ENCODE measurements around the gene CASZ1.

The CASZ1 gene

GRCh38 chr1:10821388-10821787 is 24.9 kb upstream of the CASZ1 start:
- DNase-seq (ENCODE audit: low read depth in 2 of 2), result no peak

- DNase-seq (ENCODE audit: low read depth in 2 of 2), result no peak
Measured at GRCh38 chr1:10820422-10820821, 24.0 kb upstream of the CASZ1 start.

GRCh38 chr1:10819198-10819901 is 22.9 kb upstream of the CASZ1 start:
- no peak for DNase-seq (ENCODE audit: low read depth in 2 of 2)

- no peak for DNase-seq (ENCODE audit: low read depth in 2 of 2)
Measured at GRCh38 chr1:10818262-10819197, 22.1 kb upstream of the CASZ1 start.

- no peak for DNase-seq (ENCODE audit: low read depth in 2 of 2)
Measured at GRCh38 chr1:10816743-10817369, 20.4 kb upstream of the CASZ1 start.

GRCh38 chr1:10816233-10816632 is 19.8 kb upstream of the CASZ1 start:
- DNase-seq (ENCODE audit: low read depth in 2 of 2), result no peak

GRCh38 chr1:10815858-10816195 is 19.4 kb upstream of the CASZ1 start:
- DNase-seq (ENCODE audit: low read depth in 2 of 2), result no peak

GRCh38 chr1:10814976-10815857 is 18.8 kb upstream of the CASZ1 start:
- no peak for DNase-seq (ENCODE audit: low read depth in 2 of 2)

GRCh38 chr1:10814312-10814711 is 17.9 kb upstream of the CASZ1 start:
- DNase-seq (ENCODE audit: low read depth in 2 of 2), result no peak

GRCh38 chr1:10813799-10814198 is 17.4 kb upstream of the CASZ1 start:
- DNase-seq (ENCODE audit: low read depth in 2 of 2), result no peak

- no peak for DNase-seq (ENCODE audit: low read depth in 2 of 2)
Measured at GRCh38 chr1:10812387-10812915, 16.0 kb upstream of the CASZ1 start.

GRCh38 chr1:10808441-10808840 is 12.0 kb upstream of the CASZ1 start:
- no peak for DNase-seq (ENCODE audit: low read depth in 2 of 2)

GRCh38 chr1:10806966-10807365 is 10.5 kb upstream of the CASZ1 start:
- no peak for DNase-seq (ENCODE audit: low read depth in 2 of 2)

GRCh38 chr1:10803971-10804820 is 7.8 kb upstream of the CASZ1 start:
- DNase-seq (ENCODE audit: low read depth in 2 of 2), result no peak

GRCh38 chr1:10802944-10803715 is 6.7 kb upstream of the CASZ1 start:
- DNase-seq (ENCODE audit: low read depth in 2 of 2), result no peak

- DNase-seq (ENCODE audit: low read depth in 2 of 2), result no peak
Measured at GRCh38 chr1:10800778-10801177, 4.3 kb upstream of the CASZ1 start.

- no peak for DNase-seq (ENCODE audit: low read depth in 2 of 2)
Measured at GRCh38 chr1:10799726-10800125, 3.3 kb upstream of the CASZ1 start.

- no peak for DNase-seq (ENCODE audit: low read depth in 2 of 2)
Measured at GRCh38 chr1:10795276-10796021, 997 bp downstream of the CASZ1 start.

- no peak for DNase-seq (ENCODE audit: low read depth in 2 of 2)
Measured at GRCh38 chr1:10794724-10795275, 1.6 kb downstream of the CASZ1 start.
